NCI-H1092 (cell line): ENCODE measurements around the gene PODXL.
"Not testable (repeated sequence)": the region's sequence is repeated elsewhere in the genome, so short reads cannot be mapped to it uniquely, and the experiment has no call there.

Source experiments
- DNase-seq: peaks from one replicate; lab custom pipeline; 2025; lab: John Stamatoyannopoulos, UW

PODXL gene

GRCh38 chr7:131508754-131509486, 47.5 kb downstream of the PODXL start:
- DNase-seq = no peak

DNA sequence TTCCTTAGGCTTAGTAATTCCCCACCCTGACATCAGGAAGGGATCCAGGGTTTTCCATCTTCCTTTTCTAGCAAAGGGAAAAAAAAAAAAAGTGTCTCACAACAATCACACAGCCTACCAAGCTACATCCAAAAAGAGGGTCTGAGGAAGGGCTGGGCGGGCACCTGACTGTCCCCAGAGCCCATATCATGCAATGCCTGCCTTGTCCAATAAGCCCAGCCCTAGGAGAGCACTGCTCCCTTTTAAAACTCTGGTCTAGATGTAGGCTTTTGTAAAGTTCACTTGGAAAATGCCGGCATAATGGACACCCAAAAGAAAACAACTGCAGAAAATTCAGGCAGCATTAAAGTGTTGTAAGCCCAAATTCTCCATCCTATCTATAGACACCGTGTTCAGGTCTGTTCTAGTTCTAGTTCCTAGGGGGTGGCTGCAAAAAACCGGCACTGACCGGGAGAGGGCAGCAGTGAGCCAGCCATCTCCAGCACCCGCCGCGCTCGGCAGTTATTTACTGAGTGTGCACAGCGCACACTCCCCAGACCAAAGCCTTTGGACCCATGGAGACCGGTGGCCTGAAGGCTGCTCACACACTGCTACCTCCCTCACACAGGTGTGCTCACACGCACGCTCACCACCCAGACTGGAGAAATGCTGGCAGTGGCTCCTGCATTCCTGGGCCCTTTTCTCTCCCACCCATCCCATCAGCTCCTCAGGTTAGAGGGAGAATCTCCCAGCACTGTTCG, 48.7 kb downstream of the PODXL start:
- peak; percentile 58 for DNase-seq

DNA sequence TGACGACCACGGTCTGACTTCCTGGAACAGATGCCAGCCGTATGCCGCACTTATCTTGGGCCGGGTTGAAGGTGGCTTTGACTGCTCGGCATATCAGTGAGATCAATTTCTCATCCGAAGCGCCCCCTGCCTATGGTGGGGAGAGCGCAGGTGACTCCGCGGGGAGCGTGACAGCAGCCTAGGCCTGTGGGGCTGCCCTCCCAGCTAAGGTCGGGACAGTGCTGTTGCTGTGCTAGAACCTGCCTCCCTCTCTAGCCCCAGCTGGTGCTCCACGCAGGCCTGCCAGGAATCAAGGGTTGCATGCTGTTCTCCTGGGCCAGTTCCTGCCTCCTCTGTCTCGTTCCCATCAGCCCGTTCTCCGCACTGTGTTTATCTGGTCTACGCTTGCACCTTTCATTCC, 49.8 kb downstream of the PODXL start:
- DNase-seq = no peak

DNA sequence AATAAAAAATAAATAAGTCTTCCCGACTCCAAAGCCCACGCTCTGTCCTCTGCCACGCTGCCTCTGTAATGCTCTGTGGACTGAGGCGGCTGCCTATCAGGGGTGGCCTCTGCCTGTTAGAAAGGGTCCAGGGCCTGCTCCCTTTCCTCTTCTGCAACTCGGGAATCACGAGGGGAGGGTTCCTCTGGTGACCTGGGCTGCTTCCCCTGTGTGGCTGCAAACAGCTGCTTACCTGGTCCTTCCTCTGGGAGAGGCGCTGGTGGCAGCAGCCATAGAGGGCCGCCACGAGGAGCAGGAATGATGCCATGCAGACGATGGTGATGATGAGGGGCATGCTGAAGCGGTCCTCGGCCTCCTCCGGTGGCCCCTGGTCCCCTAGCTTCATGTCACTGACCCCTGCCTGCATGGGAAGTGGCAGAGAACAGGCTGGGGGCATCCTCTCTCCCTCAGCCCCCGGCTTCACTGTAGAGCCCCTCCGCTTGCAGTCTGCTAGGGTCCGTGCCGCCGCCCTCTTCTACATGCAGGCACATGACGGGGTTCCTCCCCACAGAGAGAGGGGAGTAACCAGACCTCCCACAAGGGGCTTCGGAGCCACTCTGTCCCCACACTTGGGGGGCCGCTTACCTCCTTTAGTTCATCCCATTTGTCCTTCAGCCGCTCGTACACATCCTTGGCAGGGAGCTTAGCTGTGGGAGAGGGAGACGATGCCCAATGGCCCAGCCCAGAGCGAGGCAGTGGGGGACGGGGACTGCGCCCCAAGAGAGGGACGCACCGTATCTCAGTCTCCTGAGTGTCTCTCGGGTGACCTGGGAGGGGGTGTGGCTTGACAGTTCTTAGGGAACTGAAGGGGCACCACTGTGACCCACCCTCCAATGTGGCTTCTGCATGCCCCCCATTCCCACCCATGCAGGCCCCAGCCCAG, 50.5 kb downstream of the PODXL start:
- no peak for DNase-seq

GRCh38 chr7:131505037-131505620, 51.3 kb downstream of the PODXL start:
- not testable (repeated sequence) for DNase-seq

- DNase-seq = no peak
Observed at GRCh38 chr7:131504157-131504899, 52.1 kb downstream of the PODXL start.

DNA sequence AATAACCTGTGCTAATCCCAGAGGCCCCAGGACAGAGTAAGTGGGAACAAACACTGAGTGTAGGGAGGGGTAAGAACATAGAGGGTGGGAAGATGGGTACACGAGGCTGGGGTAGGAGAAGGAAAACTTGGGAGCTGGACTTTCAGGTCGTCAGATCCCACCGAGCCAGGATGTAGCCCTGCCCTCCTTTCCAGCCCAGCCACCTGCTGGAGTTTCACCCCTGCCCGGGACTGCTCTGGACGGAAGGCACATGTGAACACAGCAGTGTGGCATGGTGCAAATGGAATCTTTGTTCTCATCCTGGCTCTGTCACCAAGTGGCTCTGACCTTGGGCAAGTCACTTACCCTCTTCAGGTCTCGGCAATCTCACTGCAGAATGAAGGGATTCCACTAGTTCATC, 52.8 kb downstream of the PODXL start:
- no peak for DNase-seq

DNA sequence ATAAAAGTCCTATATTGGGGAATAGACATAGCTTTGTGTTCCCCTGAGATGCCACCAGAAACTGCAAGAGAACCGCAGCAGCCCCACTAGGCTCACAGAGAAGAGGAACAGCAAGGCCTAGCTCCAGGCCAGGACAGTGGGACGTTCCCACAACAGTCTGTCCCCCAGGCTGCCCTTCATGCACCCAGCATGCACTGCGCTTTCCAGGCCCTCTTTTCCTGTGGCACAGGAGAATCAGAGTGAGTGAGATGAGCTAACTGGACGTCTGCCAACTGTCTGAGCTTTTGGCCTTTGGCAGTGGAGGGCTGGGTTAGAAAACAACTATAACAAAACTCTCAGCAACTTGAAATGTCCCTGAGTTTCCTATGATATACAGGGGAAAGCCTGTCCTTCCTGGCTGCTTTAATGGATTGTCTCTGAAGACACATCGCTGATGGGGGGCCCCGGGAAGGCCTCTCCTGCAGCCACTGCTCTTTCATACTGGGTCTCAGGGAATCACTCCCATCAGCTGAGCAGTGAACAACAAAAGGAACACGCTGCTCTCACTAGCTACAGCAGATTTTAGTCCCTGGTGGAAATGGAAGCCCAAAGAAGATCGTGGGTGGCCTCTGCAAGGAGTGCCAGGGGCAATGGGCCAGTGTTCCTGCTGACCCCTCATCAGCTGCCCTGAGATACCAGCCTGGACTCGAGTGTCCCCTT, 53.5 kb downstream of the PODXL start:
- no peak for DNase-seq

GRCh38 chr7:131501930-131502685, 54.3 kb downstream of the PODXL start:
- DNase-seq = no peak

GRCh38 chr7:131501422-131501821, 55.0 kb downstream of the PODXL start:
- no peak for DNase-seq

GRCh38 chr7:131500357-131500756, 56.1 kb downstream of the PODXL start:
- no peak for DNase-seq

DNA sequence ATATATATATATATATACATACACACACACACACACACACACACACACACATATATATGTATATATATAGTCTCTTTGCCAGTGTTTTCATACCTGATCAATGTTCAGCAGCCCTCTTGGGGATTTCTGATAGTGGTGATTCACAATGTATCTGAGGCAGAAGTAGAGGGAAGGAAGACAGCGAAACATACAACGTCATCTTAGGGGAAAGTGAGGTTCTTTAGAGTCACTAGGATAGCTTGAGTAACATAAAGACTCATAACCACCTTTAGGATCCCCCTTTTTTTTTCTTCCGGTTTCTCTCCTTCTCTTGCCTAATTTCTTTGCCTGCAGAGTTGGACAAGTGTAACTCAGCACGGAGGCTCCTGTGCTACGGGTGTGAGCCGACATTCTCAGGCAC, 56.6 kb downstream of the PODXL start:
- no peak for DNase-seq

DNA sequence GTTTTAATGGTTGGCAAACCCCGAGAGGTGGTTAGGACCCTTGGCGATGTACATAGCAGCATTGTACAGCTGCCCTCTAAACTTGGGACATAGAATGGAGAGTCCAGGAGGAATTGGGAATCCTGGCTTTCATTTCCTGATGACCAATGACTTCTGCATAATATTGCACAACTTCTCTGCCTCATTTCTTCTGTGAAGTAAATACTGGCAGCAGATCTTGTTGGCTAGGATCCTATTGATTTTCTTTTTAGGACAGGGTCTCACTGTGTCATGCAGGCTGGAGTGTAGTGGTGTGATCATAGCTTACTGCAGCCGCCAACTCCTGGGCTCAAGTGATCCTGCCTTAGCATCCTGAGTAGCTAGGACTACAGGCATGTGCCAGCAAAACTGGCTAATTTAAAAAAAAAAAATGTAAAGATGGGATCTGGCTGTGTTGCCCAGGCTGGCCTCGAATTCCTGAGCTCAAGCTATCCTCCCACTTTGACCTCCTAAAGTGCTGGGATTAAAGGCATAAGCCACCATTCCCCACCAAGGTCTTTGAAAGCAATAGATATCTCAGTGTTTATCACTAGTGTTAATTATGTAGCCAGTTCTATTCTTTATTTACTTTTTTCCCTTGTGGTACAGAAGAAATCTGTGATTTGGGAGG, 58.1 kb downstream of the PODXL start:
- DNase-seq = no peak

DNA sequence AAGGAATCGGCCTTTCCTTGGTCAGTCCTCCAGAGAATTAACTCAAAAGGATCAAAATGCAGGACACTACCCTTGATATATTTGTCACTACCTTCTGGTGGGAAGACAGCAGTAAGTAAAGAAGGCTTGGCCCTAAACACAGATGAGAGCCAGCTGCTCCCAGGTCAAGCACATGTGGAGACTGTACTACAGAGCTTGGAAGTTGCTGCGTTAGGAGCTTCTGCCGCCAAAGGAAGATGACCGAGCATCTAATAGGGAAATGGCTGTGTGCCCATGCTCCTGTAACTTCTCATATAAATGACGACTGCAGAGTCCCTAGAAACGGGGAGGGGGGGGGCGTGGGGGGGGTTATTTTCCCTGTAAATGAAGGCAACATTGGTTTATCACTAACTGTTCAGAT, 59.0 kb downstream of the PODXL start:
- DNase-seq = no peak

- DNase-seq = no peak
Observed at GRCh38 chr7:131495669-131496498, 60.5 kb downstream of the PODXL start.

GRCh38 chr7:131494182-131494581, 62.2 kb downstream of the PODXL start:
- no peak for DNase-seq

DNA sequence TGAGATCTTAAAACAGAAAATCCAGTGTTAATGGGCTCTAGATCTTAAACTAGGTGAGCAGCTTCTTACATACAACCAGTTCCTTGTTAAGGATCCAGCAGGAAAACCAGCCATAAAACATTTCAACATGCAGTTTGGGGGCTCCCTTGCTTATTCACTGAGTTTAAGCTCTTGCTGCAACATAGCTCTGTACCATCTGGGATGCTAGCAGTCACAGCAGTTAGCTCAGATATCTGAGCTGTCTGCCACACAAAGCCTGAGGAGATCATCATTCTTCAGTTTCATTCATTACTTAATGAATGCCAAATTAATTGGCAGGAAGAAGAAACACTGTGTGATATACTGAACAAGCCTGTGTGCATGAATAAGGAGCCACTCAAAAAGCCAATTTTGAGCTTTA, 62.8 kb downstream of the PODXL start:
- no peak for DNase-seq

- DNase-seq = no peak
Observed at GRCh38 chr7:131493081-131493480, 63.3 kb downstream of the PODXL start.

DNA sequence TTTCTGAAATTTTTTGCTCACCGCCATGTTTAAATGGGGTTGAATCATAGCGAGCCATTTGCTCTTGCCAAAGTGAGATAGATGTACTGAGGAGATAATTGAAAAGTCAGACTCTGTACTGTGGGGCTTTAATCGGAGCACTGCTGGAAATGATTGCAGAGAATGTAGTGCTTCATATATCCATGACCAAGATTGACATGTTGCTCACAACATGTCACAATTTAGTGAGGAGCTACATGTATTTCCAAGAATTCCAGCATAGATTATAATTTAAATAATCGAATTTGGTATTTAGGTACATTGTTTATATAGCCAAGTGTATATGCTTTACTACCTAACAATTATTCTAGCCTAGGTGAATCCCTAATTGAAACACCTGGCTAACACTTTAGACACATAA, 66.5 kb downstream of the PODXL start:
- no peak for DNase-seq
